ENCODE results near the gene OPN1MW. TPM values are rescaled to one million over a fixed set of nuclear protein-coding genes. Genes with fewer than 3 reads are reported as not detected.
"Not testable (repeated sequence)": the region's sequence is repeated elsewhere in the genome, so short reads cannot be mapped to it uniquely, and the experiment has no call there.

OPN1MW gene
- total RNA-seq, 4 donors from 2014 or later: not detected

GRCh38 chrX:154140742-154141141 lies 41.7 kb upstream of the OPN1MW start:
- H3K4me3 ChIP-seq: no peak overlapping the region
- no peak for DNase-seq (ENCODE audit: extremely low spot score)
- H3K27ac ChIP-seq (replicated peaks in 1 of 4): no peak overlapping the region
- no peaks in the 10 kb centered on the region for H3K9me3 ChIP-seq
- no peaks in the 10 kb centered on the region for H3K27me3 ChIP-seq
- no peaks in the 10 kb centered on the region for H3K36me3 ChIP-seq
- peaks cover 0 to 5% (median 4%) of the 10 kb centered on the region in 4 donors for H3K4me1 ChIP-seq
- TF ChIP-seq EP300 (IDR thresholded peaks at IDR 0.05): no peak
- no peak for TF ChIP-seq POLR2AphosphoS5 (IDR thresholded peaks at IDR 0.05)
- no peak for TF ChIP-seq CTCF (IDR thresholded peaks at IDR 0.05)
- TF ChIP-seq POLR2A (IDR thresholded peaks at IDR 0.05; ENCODE audit: low read depth): no peak
- 85% methylated on average over 10 of the region's 10 CpGs for WGBS
- intact Hi-C loops (cut with DNase I): no loop called here

- Histone ChIP-seq H3K9me3 (no peaks in the 10 kb centered on the region), H3K27ac (replicated peaks in 1 of 4) (no peak overlapping the region), H3K4me1 (no peaks in the 10 kb centered on the region), H3K36me3 (no peaks in the 10 kb centered on the region), H3K4me3 (no peak overlapping the region), H3K27me3 (no peaks in the 10 kb centered on the region)
- 93% methylated on average over 8 of the region's 8 CpGs for WGBS
- TF ChIP-seq EP300 (IDR thresholded peaks at IDR 0.05) (no peak), POLR2A (IDR thresholded peaks at IDR 0.05; ENCODE audit: low read depth) (no peak), POLR2AphosphoS5 (IDR thresholded peaks at IDR 0.05) (no peak), CTCF (IDR thresholded peaks at IDR 0.05) (no peak)
- intact Hi-C loops (cut with DNase I): no loop called here
- no peak for DNase-seq (ENCODE audit: extremely low spot score)
Measured at GRCh38 chrX:154142386-154142785, 40.0 kb upstream of the OPN1MW start.

- whole genome bisulfite sequencing: 78% methylated on average over 22 of the region's 23 CpGs
- TF ChIP-seq POLR2A (IDR thresholded peaks at IDR 0.05; ENCODE audit: low read depth) (no peak), POLR2AphosphoS5 (IDR thresholded peaks at IDR 0.05) (no peak), CTCF (IDR thresholded peaks at IDR 0.05) (no peak), EP300 (IDR thresholded peaks at IDR 0.05) (no peak)
- H3K9me3 ChIP-seq: no peaks in the 10 kb centered on the region
- no peaks in the 10 kb centered on the region for H3K4me1 ChIP-seq
- intact Hi-C loops (cut with DNase I): no loop called here
- H3K4me3 ChIP-seq: no peak overlapping the region
- DNase-seq (ENCODE audit: extremely low spot score): no peak
- H3K27ac ChIP-seq (replicated peaks in 1 of 4): no peak overlapping the region
- no peaks in the 10 kb centered on the region for H3K36me3 ChIP-seq
- H3K27me3 ChIP-seq: no peaks in the 10 kb centered on the region
Measured at GRCh38 chrX:154142950-154143745, 39.2 kb upstream of the OPN1MW start.

GRCh38 chrX:154144010-154144409 lies 38.4 kb upstream of the OPN1MW start, which contains the start of gene OPN1LW:
OPN1LW (plus strand) TSS chrX:154144243; CDS start chrX:154144284, 41 bp downstream.
- H3K4me1 ChIP-seq; DNase-seq (ENCODE audit: extremely low spot score); H3K36me3 ChIP-seq; intact Hi-C loops (cut with DNase I); H3K27me3 ChIP-seq; H3K4me3 ChIP-seq; H3K27ac ChIP-seq (replicated peaks in 1 of 4); H3K9me3 ChIP-seq: not testable (repeated sequence)
- 95% methylated on average over 9 of the region's 15 CpGs for WGBS

- H3K36me3 ChIP-seq; intact Hi-C loops (cut with DNase I); H3K9me3 ChIP-seq; H3K4me3 ChIP-seq; H3K27ac ChIP-seq (replicated peaks in 1 of 4); DNase-seq (ENCODE audit: extremely low spot score); H3K27me3 ChIP-seq; H3K4me1 ChIP-seq: not testable (repeated sequence)
- no CpG with 5 or more reads among the region's 6 CpGs for WGBS
Measured at GRCh38 chrX:154151030-154151429, 31.4 kb upstream of the OPN1MW start.

GRCh38 chrX:154156221-154156620 lies 26.2 kb upstream of the OPN1MW start:
- H3K36me3 ChIP-seq; H3K9me3 ChIP-seq; H3K27me3 ChIP-seq; DNase-seq (ENCODE audit: extremely low spot score); H3K4me1 ChIP-seq; H3K4me3 ChIP-seq; H3K27ac ChIP-seq (replicated peaks in 1 of 4); intact Hi-C loops (cut with DNase I): not testable (repeated sequence)
- WGBS: 95% methylated on average over 11 of the region's 11 CpGs

GRCh38 chrX:154157207-154157606 lies 25.2 kb upstream of the OPN1MW start:
- H3K4me1 ChIP-seq; H3K9me3 ChIP-seq; H3K36me3 ChIP-seq; DNase-seq (ENCODE audit: extremely low spot score); H3K4me3 ChIP-seq; intact Hi-C loops (cut with DNase I); H3K27me3 ChIP-seq; H3K27ac ChIP-seq (replicated peaks in 1 of 4): not testable (repeated sequence)
- WGBS: no CpG with 5 or more reads among the region's 2 CpGs

- H3K4me3 ChIP-seq; H3K27me3 ChIP-seq; H3K4me1 ChIP-seq; H3K36me3 ChIP-seq; H3K27ac ChIP-seq (replicated peaks in 1 of 4); H3K9me3 ChIP-seq; intact Hi-C loops (cut with DNase I); DNase-seq (ENCODE audit: extremely low spot score): not testable (repeated sequence)
- WGBS: no CpG with 5 or more reads among the region's 15 CpGs
Measured at GRCh38 chrX:154159345-154159744, 23.1 kb upstream of the OPN1MW start.

- H3K27me3 ChIP-seq; intact Hi-C loops (cut with DNase I); H3K36me3 ChIP-seq; H3K27ac ChIP-seq (replicated peaks in 1 of 4); H3K4me3 ChIP-seq; DNase-seq (ENCODE audit: extremely low spot score); H3K4me1 ChIP-seq; H3K9me3 ChIP-seq: not testable (repeated sequence)
- no CpG with 5 or more reads among the region's 8 CpGs for WGBS
Measured at GRCh38 chrX:154164902-154165301, 17.5 kb upstream of the OPN1MW start.

Data from esophagus muscularis mucosa (tissue), 4 donors.